Stromal cell of bone marrow (primary cell): ENCODE measurements around the gene NREP.
A peak's percentile ranks its signal among the peaks of the same experiment; 100 is the strongest.

Experiments
- DNase-seq: peaks from one replicate; pipeline ENCODE4 v3.0.0-alpha.2; 2012; ENCODE audit warnings: low read depth

The NREP gene, protein sequence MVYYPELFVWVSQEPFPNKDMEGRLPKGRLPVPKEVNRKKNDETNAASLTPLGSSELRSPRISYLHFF

DNA sequence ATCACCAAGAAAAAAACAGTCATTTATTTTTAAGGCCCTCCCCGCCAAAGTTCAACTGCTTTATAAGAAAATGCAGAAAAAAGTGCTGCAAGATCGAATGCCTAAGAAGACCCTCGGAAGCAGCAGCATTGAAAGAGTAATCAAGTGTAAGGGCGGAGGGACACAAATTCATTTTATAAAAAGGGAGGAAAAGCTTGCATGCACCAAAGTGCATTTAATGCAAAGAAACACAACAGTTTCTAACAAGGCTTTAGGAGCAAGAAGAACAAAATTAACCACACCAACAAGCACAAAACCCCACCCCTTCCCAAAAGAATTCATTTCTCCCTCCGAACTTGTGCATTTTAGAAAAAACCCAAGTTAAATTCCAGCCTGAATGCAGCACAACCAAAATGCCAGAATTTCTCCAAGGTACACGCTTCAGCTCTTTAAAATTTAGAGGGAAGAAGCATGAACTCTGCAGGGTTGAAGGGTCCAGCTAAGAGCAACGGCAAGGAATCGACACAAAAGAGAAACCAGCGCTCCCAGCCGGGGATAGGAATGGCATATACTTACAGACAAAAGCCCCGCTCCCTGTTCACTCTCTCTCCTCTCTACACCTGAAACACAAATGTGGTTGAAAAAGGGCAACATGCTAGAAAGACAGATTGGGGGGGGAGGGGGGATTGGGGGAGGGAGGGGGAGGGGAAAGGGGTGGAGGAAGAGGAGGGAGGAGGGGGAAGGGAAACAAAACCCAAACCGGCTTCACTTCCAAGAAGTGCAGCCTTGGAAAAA, at the start of gene NREP:
Gene NREP, minus strand, starts transcription at position 614 of the 774 bp plus-strand sequence. CDS start 1,422 bp downstream, outside the sequence.
- no peak for DNase-seq

DNA sequence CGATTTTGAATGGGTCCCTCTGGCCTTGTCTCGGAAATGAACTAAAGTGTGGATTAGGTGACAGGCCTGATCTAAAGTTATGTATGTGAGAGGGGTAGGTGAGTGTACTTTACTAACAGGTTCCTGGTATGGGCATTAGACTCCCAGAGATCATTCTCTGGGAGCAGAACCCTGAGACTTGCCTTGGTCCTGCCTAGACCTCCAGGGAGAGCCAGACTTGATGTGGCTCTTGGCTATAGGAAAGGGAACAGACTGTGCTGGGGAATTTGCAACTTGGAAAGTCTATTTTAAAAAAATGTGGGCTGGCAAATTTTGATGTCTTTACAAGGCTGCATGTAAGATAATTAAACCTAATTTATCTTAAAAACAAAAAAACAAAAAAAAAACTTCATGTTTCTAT, 49.8 kb upstream of the NREP start:
- DNase-seq, result no peak

DNA sequence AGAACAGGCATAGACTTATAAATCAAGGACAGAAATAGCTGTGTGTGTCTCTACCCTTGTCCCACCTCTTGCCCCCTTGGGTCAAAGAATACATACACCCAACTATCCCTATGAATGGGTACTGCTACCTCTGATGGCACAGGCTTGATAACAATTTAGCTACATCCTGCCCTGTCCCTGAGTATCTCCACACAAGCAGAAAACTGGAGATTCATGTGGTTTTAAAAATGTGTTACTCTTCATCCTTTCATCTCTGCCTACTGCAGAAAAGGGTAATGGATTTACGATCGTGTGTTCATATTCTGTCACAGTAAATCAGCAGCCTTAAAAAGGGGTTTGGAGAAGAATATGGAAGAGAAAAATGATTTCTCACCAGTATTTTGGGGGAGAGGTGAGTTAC, 49.2 kb upstream of the NREP start:
- DNase-seq, result no peak

DNA sequence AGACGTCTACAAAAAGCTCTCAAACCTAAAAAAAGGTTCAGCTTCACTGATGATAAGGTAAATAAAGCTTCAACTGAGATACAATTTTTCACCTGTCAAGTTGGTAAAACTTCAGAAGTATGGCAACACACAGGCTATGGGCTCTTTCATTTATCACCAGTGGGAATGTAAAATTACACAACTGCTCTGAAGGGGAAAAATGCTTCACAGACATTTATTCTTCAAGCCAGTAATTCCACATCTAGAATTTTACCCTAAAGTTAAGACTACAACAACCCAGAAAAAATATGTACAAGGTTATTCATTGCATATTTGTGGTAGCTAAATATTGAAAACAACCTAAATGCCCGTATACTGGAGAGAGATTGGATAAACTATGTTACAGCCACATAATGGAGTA, 48.1 kb upstream of the NREP start:
- no peak for DNase-seq

DNA sequence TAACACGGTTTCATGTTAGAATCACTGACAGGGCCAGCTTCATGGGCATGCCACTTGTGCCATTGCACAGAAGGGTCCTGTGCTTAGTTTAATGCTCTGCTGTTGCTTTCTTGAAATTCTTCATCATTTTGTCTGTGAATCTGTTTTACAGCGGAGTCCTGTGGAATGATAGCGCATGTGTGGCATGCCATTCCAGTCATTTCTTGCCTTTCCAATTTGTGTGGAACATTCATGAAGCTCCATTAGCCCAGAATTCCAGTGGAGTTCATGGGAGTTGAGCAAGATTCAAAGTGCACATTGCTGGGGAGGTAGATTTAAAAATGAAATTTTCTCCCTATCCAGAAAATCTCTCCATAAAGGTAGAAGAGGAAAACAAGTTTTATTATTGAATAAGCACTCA, 43.4 kb upstream of the NREP start:
- no peak for DNase-seq

DNA sequence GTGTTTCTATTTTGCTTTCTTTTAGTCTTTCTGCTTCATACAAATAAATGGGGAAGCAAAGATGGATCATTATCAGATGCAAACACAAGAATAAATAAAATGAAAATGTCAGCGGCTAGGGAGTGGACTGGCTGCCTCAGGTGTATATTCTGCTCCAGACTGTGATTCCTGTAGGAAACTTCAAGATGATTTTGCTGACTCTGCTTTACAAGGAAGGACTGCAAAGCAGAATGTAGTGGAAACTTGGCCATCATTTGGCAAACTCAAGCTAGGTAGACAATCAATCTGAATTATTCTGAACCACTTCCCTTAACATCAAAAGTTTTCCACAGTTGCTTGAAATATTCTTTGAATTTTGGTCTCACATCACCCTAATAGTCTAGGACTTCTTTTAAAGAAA, 38.1 kb upstream of the NREP start:
- no peak for DNase-seq

DNA sequence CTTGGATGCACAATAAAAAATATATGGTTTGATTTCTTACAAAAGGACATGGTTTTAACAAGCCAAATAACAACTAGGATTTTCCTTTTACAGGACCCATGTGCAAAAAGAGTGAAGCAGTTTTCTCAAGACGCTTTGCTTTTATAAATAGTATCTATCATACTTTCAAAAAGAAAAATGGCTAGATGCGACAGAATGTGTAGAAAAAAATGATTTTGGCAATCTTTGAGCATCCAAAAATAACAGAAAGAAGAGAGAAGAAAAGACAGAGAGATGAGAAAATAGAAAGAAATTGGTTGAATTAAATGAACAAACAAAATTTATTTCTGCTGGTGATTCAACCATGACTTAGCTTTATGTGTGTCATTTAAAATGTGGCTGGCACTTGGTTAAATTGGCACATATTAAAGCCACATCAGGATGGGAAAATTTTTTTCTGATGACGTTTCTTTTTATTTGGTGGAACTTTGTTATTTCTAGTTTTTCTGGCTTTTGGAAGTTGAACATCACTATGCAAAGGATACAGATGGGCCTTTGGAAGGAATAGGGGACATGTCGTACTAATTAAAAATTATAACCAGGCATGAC, 35.6 kb upstream of the NREP start:
- peak; percentile 68 for DNase-seq

DNA sequence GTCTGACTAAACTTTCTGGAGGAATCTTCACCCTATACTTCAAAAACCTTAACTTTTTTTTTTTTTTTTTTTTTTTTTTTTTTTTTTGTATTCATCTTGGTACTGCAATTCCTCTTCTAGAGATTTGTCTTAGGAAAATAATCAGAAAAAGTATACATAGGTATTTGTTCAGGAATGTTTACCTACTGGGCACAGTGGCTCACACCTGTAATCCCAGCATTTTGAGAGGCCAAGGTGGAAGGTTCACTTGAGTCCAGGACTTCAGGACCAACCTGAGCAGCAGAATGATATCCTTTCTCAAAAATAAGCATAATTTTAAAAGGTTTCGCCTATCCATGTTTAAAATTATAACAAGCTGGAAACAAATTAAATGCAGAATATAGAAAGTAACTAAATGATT, 33.3 kb upstream of the NREP start:
- DNase-seq, result no peak

DNA sequence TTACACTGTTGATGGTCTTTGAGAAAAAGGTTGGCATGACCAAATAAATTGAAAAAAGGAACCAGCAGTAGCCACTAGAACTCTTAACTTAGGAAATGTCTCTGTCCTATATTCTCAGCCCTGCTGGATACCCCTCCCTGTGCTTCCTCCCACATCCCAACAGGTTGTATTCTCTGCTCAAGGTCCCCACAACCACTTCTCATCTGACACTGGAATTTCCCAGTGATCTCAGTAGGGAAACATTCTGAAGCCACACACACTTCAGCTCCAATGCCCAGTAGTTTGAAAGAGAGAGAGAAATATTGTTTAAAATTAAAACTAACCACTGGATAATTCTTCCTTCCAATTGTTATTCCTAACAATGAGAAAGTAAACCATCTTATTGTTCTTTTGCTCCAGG, 30.0 kb upstream of the NREP start:
- no peak for DNase-seq

DNA sequence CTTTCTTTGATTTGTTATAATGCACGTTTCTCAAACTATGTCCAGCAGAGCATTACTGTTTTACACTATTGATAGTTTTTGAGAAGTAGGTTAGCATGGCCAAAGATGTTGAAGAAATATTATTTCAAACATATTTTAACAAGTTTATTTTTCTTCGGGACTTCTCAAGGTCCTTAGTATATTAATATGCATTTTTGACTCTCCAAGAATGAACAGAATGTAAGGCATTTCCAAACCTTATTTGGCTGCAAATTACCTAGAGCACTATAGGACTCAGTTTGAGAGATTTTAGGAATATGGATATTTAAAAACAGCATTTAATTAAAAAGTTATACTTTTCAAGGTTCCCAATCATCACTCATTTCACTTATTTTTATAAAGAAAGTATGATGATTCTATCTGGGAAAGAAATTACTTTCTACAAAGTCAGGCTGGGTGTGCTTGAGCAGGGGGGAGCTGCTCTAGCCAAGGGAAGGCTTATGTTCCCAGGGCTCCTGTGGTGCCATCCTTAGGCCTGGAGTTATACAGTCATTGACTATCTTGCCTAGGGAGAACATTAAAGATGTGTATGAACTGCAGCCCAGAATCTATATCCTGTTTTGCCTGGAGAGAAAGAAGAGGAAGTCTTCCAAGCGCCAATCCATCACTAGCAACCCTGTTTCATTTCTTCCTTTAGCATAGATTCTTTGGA, 27.6 kb upstream of the NREP start:
- DNase-seq, result no peak

DNA sequence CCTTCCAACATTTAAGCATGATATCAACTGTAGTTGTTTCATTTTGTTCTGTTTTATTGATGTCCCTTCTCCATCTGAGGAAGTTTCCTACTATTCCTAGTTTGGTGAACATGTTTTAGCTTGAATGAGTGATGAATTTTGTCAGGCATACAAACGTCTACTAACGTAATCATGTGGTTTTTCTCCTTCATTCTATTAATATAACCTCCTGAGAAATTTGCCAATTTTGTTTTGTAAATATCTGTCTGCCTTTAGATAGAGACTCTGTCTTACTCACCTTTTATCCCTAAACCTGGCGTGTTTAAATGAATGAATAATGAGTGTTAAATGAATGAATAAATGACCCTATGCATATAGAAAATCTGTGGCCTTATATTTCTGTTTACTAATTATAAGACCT, 26.5 kb upstream of the NREP start:
- no peak for DNase-seq

DNA sequence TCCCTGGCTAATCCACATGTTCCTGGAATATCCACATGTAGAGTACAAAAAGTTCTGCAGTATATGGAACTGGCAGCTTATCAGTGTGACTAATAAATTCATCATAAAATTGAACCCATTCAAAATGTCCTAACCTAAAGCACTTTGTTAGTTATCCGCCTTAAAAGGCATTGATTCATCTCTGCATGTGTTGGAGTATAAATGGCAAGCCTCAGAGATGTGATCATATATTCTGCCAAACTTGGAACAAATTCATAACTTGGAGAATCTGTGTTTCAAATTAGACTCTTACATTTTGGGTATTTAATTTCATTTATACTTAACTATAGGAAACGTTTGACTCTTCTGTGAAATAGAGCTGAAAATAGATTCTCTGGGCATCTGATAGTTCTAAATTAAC, 25.2 kb upstream of the NREP start:
- DNase-seq, result no peak

DNA sequence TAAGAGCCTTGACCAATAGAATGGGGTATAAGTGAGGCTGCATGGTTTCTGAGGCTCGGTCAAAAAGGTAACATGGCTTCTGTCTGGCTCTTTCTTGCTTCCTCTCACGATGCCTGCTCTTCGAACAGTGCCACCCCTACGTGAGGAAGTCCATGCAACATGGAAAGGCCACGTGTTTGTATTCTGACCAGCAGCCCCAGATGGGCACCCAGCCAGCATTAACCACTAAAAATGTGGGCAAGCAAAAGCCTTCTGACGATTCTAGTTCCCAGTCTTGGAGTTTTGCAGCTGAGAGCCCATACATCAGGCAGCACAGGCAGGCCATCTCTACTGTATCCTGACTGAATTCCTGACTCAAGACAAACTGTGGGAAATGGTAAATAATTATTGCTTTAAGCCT, 24.2 kb upstream of the NREP start:
- DNase-seq, result no peak

DNA sequence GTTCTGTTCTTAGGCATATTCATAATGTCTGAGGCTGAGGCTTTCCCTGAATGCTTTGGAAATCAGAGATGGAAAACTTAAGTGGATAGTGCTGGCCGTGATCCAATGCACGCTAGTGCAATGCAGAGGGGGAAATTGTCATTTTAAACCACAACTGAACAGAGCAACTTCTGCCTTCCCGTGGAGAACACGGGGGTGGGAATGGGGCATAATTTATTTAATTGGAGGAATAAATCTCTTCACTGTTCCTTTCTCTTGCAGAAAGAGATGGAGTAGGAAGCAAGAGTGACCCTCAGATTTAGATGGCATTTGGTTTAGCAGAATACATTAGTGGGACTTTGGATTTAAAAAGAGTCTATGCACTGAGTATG, 22.9 kb upstream of the NREP start:
- peak; percentile 59 for DNase-seq

DNA sequence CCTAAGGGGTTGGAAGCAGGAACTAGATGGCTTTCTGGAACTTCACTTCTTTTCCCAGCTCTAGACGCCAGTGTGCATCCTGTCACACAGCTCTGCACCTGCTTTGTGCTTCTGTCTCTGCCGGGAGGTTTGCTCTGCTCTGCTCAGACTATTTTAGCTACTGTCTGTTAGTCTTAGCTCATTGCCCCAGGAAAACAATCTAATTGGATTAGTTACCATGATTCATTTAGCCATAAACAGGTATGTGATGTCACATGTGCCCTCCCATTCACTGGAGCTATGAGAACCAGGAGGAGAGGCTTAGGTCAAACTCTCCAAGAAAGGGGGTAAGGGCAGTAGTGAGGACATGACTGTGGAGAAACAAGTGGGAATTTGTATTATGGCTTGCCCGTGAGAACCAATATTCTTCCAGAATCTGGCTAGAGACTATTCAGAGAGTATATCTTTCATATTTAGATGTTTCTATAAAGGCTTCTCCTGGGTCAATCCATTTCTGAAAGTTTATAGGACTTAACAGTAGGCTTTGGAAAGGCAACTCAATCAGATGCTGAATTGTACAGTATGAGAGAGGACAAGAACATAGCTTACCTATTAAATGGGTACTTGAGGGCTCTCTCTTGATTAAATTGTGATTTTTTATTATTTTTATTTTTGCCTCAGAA, 22.4 kb upstream of the NREP start:
- DNase-seq, result no peak

DNA sequence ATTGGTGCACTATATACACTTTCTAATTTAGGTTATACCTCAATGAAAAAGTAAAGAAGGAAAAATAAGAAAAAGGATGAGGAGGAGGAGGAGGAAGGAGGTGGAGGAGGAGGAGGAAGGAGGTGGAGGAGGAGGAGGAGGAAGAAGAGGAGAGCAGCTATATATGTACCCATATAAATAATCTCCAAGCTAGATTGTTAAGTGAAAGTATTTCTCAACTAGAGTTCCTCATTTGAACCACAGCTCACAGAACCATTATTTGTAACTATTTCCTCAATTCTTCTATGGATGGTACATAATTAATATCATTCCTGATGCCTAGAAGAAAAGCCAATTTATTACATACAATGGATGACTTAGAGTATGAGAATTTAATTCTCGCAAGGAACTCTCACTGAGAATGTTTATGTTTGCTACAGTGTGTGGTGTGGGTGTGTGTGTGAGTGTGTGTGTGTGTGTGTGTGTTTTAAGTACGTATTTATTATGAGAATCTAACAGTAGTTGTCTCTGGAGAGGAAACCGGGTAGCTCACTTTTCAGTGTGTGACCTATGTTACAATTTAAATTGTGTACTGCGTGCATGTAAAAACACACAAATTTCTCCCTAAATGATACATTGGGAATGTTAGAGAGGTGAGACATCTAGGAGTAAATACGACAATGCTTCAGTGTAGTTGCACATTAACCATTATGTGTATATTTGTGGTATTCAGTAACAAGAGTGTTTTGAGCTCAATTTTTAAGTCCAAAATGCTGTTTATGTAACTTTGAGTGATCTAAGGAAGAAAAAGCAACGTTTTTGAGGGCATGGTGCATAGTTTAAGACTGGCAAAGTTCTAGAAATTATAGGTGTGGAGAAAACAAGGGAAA, 20.2 kb upstream of the NREP start:
- no peak for DNase-seq

DNA sequence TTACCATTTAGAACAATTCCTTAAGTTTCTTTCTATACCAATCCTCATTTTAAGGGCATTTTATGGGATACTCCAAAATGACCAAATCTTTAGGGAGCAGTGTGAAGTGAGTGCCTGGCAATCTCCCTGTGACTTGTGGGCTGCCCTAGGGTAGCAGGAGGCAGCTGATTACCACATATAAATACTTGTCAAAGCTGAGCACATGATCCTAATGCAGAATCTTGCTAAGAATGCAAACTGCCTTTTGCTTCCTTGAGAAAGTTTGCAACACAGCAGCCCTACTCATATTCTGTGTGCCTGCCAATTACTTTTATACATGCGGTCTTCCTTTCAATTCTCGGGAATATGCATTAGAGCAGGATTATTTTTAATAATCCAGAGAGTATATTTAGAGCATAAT, 18.2 kb upstream of the NREP start:
- DNase-seq, result no peak

DNA sequence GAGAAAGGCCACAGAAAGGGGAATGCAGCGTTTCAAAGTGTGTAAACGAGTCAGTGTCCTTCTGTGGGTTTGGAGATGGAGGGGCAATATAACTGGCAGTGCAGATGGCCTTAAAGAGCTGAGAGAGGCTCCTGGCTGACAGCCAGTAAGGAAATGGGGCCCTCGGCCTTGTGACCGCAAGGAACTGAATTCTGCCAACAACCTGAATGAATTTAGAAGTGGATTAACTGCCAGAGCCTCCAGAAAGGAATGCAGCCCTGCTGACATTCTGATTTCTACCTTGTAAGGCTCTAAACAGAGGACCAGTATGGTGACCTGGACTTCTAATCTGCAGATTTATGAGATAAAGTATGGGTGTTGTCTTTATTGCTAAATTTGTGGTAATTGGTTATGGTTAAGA, 17.5 kb upstream of the NREP start:
- DNase-seq, result no peak

DNA sequence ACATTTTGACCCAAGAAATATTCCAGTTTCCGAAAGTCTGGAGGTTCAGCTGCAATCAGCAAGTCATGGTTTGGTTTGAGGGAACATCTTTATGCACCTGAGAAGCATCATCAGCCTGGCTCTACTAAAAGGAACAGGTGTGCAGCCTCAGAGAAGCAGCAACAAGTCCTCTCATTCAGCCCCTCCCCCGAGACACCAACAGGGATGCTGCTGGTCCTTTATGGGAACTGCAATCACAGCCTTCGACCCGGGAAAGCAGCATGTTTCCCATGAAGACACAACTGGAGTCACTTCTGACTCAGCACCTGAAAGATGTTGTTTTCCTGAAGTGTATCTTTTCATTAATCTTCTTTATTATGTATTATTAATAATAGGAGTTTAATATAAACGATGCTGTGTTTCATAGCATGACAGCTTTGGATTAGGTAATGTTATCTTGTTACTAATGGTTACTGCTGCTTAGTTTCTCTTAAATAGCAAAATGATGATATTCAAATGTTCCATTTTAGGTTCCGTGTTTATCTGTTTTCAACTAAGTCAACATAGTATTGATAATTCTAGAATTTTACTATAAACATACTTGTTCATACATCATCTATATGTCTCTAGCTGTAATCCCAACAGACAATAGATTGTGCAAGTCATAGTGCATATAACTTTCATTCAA, 15.6 kb upstream of the NREP start:
- no peak for DNase-seq

DNA sequence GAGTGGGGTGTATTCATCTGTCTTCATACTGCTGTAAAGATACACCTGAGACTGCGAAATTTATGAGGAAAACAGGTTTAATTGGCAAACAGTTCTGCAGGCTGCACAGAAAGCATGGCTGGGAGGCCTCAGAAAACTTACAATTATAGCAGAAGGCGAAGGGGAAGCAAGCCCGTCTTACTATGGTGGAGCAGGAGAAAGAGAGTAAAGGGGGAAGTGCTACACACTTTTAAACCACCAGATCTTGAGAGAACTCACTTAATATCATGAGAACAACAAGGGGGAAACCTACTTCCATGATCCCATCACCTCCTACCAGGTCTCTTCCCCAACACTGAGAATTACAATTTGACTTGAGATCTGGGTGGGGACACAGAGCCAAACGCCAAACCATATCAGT, 12.5 kb upstream of the NREP start:
- no peak for DNase-seq
